ENCODE measurements around the gene OR52B2. TPM values are rescaled to one million over a fixed set of nuclear protein-coding genes. Genes with fewer than 3 reads are reported as not detected.
"Not testable (repeated sequence)": the region's sequence is repeated elsewhere in the genome, so short reads cannot be mapped to it uniquely, and the experiment has no call there.

The OR52B2 gene
- total RNA-seq, 2 donors from 2014 or later, result 0.52 TPM; not detected in 1

DNA sequence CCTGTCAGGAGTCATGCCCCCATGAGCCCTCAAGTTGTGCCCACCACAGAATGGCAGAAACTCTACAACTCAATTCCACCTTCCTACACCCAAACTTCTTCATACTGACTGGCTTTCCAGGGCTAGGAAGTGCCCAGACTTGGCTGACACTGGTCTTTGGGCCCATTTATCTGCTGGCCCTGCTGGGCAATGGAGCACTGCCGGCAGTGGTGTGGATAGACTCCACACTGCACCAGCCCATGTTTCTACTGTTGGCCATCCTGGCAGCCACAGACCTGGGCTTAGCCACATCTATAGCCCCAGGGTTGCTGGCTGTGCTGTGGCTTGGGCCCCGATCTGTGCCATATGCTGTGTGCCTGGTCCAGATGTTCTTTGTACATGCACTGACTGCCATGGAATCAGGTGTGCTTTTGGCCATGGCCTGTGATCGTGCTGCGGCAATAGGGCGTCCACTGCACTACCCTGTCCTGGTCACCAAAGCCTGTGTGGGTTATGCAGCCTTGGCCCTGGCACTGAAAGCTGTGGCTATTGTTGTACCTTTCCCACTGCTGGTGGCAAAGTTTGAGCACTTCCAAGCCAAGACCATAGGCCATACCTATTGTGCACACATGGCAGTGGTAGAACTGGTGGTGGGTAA, 29.2 kb upstream of the OR52B2 start, which contains the start of gene OR52W1:
Gene OR52W1, plus strand, starts transcription at position 51 of the 637 bp plus-strand sequence. Its CDS starts 0 bp downstream, at position 51.
- Mint-ChIP-seq H3K4me1 (ENCODE audit: low read depth in 2 of 2) (peaks cover 79 to 87% of the 10 kb centered on the region in 2 donors), H3K4me3 (peak within 1 kb of the TSS; percentile 85), H3K36me3 (peaks cover 19% of the 10 kb centered on the region), H3K9me3 (peaks cover 10% of the 10 kb centered on the region), H3K27me3 (no peaks in the 10 kb centered on the region), H3K27ac (peak within 1 kb of the TSS; percentile 87 to 99)
- no peak for ATAC-seq
- DNase-seq (ENCODE audit: low spot score), result no peak

DNA sequence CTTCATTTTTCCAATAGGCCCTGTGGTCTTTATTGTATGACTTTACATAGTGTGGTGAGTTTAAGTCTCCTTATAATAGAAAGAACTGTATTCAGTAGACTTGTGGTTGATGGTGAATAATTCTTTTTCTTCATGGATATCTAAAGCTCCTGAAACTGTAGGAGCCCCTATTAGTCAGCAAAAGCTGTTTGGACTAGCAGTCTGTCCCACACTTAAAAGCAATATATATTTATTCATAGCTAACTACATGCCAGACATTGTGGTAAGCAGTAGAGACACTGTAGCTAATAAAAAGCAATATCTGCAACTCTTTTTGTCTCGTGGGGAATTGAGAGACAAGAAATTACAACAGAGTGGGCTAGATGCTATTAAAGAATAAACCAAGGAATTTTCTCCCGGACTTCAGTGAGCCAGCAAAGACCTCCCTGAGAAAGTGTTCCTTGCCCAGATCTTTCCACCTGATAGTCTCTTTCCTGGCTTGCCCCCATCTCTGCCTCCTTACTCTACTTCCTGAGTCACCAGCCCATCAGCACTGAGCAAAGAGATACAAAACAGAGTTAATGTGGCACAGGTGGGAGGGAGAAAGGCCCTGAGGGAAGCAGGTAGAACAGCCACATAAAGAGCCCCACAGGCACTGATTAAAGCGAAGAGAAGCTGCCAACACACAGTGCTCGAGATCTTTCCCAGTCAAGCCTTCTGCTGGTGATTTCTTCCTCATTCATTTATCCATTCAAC, 27.5 kb upstream of the OR52B2 start:
- H3K27me3 Mint-ChIP-seq, result no peaks in the 10 kb centered on the region
- peaks cover 12% of the 10 kb centered on the region for H3K36me3 Mint-ChIP-seq
- peaks cover 76 to 83% of the 10 kb centered on the region in 2 donors for H3K4me1 Mint-ChIP-seq (ENCODE audit: low read depth in 2 of 2)
- peaks cover 7% of the 10 kb centered on the region for H3K9me3 Mint-ChIP-seq
- ATAC-seq (no peak), DNase-seq (ENCODE audit: low spot score) (no peak)
- H3K4me3 Mint-ChIP-seq, result peak overlapping the region; percentile 87
- H3K27ac Mint-ChIP-seq, result peak overlapping the region; percentile 85 to 97

- Mint-ChIP-seq H3K27me3 (no peaks in the 10 kb centered on the region), H3K4me3 (peak overlapping the region; percentile 87), H3K27ac (peak overlapping the region; percentile 85 to 97)
Observed at GRCh38 chr11:6196396-6196795, 26.3 kb upstream of the OR52B2 start.

GRCh38 chr11:6194065-6194581, 24.0 kb upstream of the OR52B2 start:
- H3K27me3 Mint-ChIP-seq, result no peaks in the 10 kb centered on the region
- ATAC-seq, result peak; percentile 54 to 71
- peaks cover 56 to 61% of the 10 kb centered on the region in 2 donors for H3K4me1 Mint-ChIP-seq (ENCODE audit: low read depth in 2 of 2)
- no peak for DNase-seq (ENCODE audit: low spot score)
- peak overlapping the region; percentile 63 for H3K4me3 Mint-ChIP-seq
- peak overlapping the region; percentile 85 to 97 for H3K27ac Mint-ChIP-seq
- peaks cover 7% of the 10 kb centered on the region for H3K9me3 Mint-ChIP-seq
- peaks cover 12% of the 10 kb centered on the region for H3K36me3 Mint-ChIP-seq

More at GRCh38 chr11:6196396-6196795, 26.3 kb upstream of the OR52B2 start:
- H3K9me3 Mint-ChIP-seq, result peaks cover 7% of the 10 kb centered on the region
- peaks cover 74 to 79% of the 10 kb centered on the region in 2 donors for H3K4me1 Mint-ChIP-seq (ENCODE audit: low read depth in 2 of 2)
- DNase-seq (ENCODE audit: low spot score) (peak; percentile 77), ATAC-seq (peak; percentile 81 to 87)
- H3K36me3 Mint-ChIP-seq, result peaks cover 17% of the 10 kb centered on the region

- ATAC-seq, result no peak
- Mint-ChIP-seq H3K4me1 (ENCODE audit: low read depth in 2 of 2) (peaks cover 40% of the 10 kb centered on the region in 2 donors), H3K4me3 (no peak overlapping the region), H3K9me3 (peaks cover 7% of the 10 kb centered on the region), H3K27me3 (no peaks in the 10 kb centered on the region), H3K36me3 (peaks cover 12% of the 10 kb centered on the region), H3K27ac (no peak overlapping the region)
- DNase-seq (ENCODE audit: low spot score), result no peak
Observed at GRCh38 chr11:6191742-6192141, 21.6 kb upstream of the OR52B2 start.

- Mint-ChIP-seq H3K4me3 (no peak overlapping the region), H3K4me1 (ENCODE audit: low read depth in 2 of 2) (peaks cover 6 to 16% of the 10 kb centered on the region in 2 donors), H3K27me3 (peaks cover 0 to 5% of the 10 kb centered on the region in 2 donors), H3K27ac (peak overlapping the region in 1 of 2 donors; percentile 6), H3K36me3 (peaks cover 4% of the 10 kb centered on the region), H3K9me3 (no peaks in the 10 kb centered on the region)
- ATAC-seq (no peak), DNase-seq (ENCODE audit: low spot score) (no peak)
Observed at GRCh38 chr11:6175440-6175839, 5.3 kb upstream of the OR52B2 start.

DNA sequence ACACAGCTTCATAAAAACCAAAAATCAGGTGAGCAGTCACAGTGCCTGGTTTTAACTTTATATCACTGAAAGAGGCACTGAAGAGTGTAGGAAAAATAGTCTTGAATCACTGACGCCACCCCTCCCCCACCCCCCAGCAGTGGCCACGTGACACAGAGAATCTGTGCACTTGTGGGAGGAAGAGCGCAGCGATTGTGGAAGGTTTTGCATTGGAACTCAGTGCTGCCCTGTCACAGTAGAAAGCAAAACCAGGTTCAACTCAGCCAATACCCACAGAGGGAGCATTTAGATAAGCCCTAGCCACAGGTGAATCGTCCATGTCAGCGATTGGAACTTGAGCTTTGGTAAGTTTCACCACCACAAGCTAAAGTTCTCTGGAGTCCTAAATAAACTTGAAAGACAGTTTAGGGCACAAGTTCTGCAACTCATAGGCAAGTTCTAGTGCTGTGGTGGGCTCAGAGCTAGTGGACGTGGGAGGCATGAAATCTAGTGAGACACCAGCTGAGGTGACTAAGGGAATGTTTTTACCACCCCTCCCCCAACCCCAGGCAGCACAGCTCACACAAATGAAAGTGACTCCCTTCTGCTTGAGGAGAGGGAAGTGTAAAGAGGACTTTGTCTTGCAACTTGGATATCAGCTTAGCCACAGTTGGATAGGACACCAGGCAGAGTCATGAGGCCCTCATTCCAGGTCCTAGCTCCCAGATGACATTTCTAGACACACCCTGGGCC, 13.3 kb downstream of the OR52B2 start:
- Mint-ChIP-seq H3K36me3 (no peaks in the 10 kb centered on the region), H3K9me3 (no peaks in the 10 kb centered on the region), H3K27me3 (no peaks in the 10 kb centered on the region), H3K4me3 (no peak overlapping the region), H3K4me1 (ENCODE audit: low read depth in 2 of 2) (no peaks in the 10 kb centered on the region), H3K27ac (peak overlapping the region in 1 of 2 donors; percentile 9)
- ATAC-seq, result no peak
- DNase-seq (ENCODE audit: low spot score), result no peak

DNA sequence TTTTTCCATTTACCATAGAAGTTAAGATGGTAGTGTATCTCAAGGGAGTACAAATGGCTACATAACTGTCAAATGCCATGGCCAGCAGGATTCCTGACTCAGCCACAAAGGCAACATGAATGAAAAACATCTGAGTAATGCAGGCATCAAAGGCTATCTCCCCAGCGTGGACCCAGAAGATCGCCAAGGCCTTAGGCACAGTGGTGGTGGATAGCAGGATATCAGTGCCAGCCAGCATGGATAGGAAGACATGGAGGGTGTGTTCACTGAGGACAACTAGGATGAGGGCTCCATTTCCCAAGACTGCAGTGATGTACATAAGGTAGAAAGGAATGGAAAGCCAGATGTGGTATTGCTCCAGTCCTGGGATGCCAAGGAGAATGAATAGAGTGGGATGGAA, 18.0 kb downstream of the OR52B2 start:
- no peaks in the 10 kb centered on the region for H3K9me3 Mint-ChIP-seq
- H3K27ac Mint-ChIP-seq, result no peak overlapping the region
- no peaks in the 10 kb centered on the region for H3K4me1 Mint-ChIP-seq (ENCODE audit: low read depth in 2 of 2)
- H3K36me3 Mint-ChIP-seq, result peaks cover 5% of the 10 kb centered on the region
- ATAC-seq, result no peak
- no peaks in the 10 kb centered on the region for H3K27me3 Mint-ChIP-seq
- no peak for DNase-seq (ENCODE audit: low spot score)
- H3K4me3 Mint-ChIP-seq, result no peak overlapping the region

DNA sequence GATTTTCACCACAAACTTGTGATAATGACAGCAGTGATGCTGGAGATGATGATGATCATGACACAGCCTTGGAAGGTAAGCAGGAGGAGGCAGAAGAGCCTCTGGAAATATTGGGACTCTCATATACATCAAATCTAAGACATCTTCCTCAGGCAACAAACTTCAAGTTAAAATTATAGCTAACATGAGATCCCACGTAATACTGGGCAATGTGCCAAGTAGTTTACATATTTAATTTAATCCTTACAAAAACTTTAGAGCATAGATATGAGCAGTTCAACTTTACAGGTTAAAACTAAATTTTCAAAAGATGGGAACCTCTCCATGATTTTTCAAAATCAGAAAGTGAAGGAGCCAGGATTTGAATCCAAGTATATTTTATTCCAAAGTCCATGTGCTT, 19.0 kb downstream of the OR52B2 start:
- peaks cover 5% of the 10 kb centered on the region for H3K36me3 Mint-ChIP-seq

DNA sequence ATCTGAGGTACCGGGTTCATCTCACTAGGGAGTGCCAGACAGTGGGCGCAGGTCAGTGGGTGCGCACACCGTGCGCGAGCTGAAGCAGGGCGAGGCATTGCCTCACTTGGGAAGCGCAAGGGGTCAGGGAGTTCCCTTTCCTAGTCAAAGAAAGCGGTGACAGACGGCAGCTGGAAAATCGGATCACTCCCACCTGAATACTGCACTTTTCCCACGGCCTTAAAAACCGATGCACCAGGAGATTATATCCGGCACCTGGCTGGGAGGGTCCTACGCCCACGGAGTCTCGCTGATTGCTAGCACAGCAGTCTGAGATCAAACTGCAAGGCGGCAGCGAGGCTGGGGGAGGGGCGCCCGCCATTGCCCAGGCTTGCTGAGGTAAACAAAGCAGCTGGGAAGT, 26.4 kb downstream of the OR52B2 start:
- not testable (repeated sequence) for H3K4me3 Mint-ChIP-seq; H3K36me3 Mint-ChIP-seq; H3K27ac Mint-ChIP-seq; H3K4me1 Mint-ChIP-seq (ENCODE audit: low read depth in 2 of 2); H3K9me3 Mint-ChIP-seq; ATAC-seq; DNase-seq (ENCODE audit: low spot score)
- peaks cover 15 to 19% of the 10 kb centered on the region in 2 donors for H3K27me3 Mint-ChIP-seq

More for the DNA sequence above, 19.0 kb downstream of the OR52B2 start:
- H3K4me1 Mint-ChIP-seq (ENCODE audit: low read depth in 2 of 2), result no peaks in the 10 kb centered on the region
- no peak overlapping the region for H3K27ac Mint-ChIP-seq
- H3K4me3 Mint-ChIP-seq, result no peak overlapping the region
- ATAC-seq, result no peak
- H3K27me3 Mint-ChIP-seq, result no peaks in the 10 kb centered on the region
- no peak for DNase-seq (ENCODE audit: low spot score)
- no peaks in the 10 kb centered on the region for H3K9me3 Mint-ChIP-seq

DNA sequence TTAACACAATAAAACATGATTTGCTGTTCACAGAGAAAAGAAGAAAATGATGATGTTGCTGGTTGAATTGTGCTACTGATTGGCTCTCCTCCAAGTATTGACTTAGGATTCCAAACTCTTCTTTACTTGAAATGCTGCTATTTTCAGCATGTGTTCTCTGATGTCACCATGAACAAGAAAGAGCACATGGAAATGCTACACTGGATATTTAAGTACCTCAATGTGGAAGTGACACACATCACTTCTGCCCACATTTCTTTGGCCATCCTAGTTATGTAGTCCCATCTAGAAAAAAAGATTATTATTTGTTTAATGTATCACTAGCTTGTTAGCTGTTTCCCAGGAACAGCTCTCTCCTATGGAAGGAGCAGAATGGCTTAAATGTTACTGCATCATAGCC, 27.2 kb downstream of the OR52B2 start:
- DNase-seq (ENCODE audit: low spot score) (no peak), ATAC-seq (no peak)
- Mint-ChIP-seq H3K9me3 (no peaks in the 10 kb centered on the region), H3K27ac (no peak overlapping the region), H3K4me1 (ENCODE audit: low read depth in 2 of 2) (peaks cover 0 to 2% of the 10 kb centered on the region in 2 donors), H3K4me3 (no peak overlapping the region), H3K36me3 (no peaks in the 10 kb centered on the region), H3K27me3 (peaks cover 22 to 27% of the 10 kb centered on the region in 2 donors)

GRCh38 chr11:6135936-6136335, 34.2 kb downstream of the OR52B2 start:
- H3K27me3 Mint-ChIP-seq, result peaks cover 16 to 17% of the 10 kb centered on the region in 2 donors
- not testable (repeated sequence) for DNase-seq (ENCODE audit: low spot score); H3K4me3 Mint-ChIP-seq; ATAC-seq; H3K4me1 Mint-ChIP-seq (ENCODE audit: low read depth in 2 of 2); H3K27ac Mint-ChIP-seq; H3K9me3 Mint-ChIP-seq; H3K36me3 Mint-ChIP-seq

DNA sequence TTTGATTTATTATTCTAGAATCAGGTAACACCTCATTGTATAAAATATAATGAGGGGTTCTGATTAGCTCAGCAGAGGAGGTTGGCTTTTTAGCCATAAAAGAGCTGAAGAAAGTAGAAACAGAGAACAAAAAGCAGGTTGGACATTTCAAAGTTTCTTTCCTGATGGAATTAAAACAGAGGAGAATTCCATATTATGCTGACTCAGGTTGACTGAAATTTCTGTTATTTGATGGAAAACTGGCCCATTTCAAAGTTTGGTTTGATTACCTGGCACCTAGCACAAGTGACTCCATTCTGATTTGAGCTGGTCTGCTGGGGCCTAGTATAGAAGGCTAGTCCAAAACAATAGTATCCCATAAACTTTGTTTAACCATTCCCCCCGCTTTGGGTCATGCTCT, 37.7 kb downstream of the OR52B2 start:
- no peaks in the 10 kb centered on the region for H3K9me3 Mint-ChIP-seq
- H3K4me3 Mint-ChIP-seq, result no peak overlapping the region
- H3K36me3 Mint-ChIP-seq, result no peaks in the 10 kb centered on the region
- H3K27me3 Mint-ChIP-seq, result peaks cover 3 to 4% of the 10 kb centered on the region in 2 donors
- H3K4me1 Mint-ChIP-seq (ENCODE audit: low read depth in 2 of 2), result peaks cover 0 to 3% of the 10 kb centered on the region in 2 donors
- ATAC-seq (no peak), DNase-seq (ENCODE audit: low spot score) (no peak)
- no peak overlapping the region for H3K27ac Mint-ChIP-seq

Data from natural killer cell treated with Interleukin-12 subunit alpha and Interleukin-12 subunit beta and Interleukin-15 and Interleukin-18, amount 100 ng/mL, for 72 hours (primary cell).